Cardiac septum (tissue), 1 donor: ENCODE measurements around the gene SCN2B. TPM values are rescaled to one million over a fixed set of nuclear protein-coding genes. Genes with fewer than 3 reads are reported as not detected.

Experiments
- DNase-seq: peaks from one replicate; pipeline ENCODE4 v3.0.0-alpha.2; 2020; ENCODE audit warnings: low spot score
- intact Hi-C: fragments of 100-400 bp; cut with DNase I; formaldehyde crosslinking; loops from one replicate; pipeline ENCODE4 v1.14.0; 2022
- total RNA-seq: library from RNA; stranded (reverse); fragmentation: NEBNext Ultra II Directional; extraction: Animal tissue kit (Norgen Biotek cat#: 25700); gene quantifications from one replicate; pipeline ENCODE4 v1.2.1, GENCODE V29; 2021
- donor health status: DM: no; HTN: no; CAD: no.

Gene SCN2B
- total RNA-seq, 1 donor from 2014 or later, result 20.0 TPM

DNA sequence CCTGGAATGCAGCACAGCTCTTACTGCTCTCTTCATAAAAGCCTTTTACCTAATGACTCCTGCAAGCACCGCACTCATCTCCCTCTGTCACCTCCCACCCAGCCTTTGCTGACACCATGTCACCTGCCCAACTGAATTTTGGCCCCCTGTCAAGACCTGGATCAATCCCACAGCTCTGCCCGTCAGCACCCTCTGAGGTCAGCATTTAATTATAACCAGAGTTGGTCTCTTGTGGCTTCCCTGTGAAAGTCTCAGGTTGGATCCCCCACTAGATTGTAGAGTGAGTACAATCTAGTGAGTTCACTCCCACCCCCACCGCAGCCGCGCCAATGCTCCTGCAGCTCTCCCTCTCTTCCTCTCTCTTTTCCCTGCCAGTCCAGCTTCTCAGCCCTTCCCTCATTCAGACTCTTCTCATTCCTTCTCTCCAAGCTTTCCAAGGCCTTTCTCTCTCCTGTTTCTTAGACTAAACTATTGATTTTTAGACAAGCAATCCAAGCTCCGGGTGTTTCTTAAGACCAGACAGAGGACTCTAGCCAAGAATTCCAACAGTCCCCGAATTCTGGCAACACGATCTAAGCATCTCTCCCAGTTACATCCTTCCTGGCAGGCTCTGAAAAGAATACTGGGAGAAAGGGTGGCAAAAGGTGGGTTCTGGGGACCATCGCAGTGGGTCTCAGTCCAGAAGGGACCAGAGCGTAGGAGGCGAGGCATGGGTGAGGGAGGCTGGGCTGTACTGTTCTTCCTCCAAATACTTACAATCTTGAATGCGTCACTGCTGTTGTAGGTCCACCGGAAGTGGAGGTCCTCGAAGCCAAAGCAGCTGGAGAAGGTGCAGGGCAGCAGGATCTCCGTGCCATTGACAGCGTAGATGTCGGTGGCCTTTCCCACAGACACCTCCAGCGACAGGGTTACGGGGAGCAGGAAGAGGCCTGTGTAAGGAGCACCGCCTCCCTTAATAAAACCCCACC, 31.9 kb downstream of the SCN2B start:
- intact Hi-C loops, result loop anchor here (1.0 to 5.0 kb wide), 3 partner anchors 27 to 218 kb away; no protein-coding TSS in a partner anchor
- DNase-seq, result no peak

DNA sequence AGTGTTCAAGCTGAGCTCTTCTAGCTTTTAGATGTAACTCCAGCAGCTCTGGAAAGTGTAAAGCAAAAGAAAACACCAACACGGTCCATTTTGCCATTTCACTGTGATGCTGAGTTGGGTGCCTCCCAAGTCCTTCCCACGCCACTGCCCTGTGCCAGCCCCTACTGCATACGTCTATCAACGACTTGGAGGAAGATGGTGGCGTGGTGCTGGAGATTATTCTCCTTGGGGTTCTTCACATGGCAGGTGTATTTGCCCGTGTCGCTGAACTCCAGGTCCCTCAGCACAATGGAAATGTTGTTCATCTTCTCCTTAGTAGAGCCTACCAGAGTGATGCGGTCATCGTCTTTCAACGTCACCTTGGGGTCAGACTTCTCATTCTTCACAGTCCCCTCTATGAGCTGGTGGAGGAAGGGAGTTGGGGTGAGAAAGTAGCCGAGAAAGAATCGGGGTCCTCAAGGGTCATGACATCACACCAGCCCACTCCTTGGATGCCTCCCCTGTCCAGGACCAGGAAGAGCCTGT, 32.7 kb downstream of the SCN2B start:
- no peak for DNase-seq
- intact Hi-C loops, result no loop called here

DNA sequence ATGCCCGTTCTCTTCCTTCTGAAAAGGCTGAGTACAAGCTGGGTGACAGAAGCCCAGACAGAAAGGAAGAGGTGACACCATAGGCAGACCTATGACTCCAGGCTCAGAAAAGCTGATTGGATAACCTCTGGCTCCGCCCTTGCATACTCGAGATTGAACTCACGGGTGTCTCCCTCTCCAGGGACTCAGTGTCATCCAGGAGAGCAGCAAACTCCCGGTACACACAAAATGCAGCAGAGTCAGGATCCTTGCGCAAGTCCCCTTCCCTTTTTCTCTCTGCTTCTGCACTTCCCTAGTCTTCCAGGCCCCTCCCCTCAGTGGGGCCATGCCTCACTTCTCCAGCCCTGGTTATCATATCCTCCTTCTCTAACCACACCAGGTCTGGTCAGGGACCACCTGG, 33.6 kb downstream of the SCN2B start:
- intact Hi-C loops, result no loop called here
- peak; percentile 83 for DNase-seq

DNA sequence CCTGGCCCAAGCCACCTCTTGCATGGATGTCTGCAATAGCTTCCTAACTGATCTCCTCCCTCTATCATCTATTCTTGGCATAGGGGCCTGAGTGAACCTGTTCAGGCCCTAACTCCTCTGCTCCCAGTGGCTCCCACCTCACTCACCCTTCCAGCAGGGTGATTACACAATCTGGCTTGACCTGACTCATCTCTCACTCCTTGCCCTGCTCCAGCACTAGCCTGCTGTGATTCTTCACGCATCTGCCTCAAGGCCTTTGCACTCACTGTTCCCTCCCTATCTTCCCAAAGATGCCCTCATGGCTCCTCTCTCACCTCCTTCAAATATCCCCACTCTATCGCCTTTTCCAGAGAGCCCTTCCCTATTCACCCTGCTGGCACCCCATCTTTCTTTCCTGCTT, 34.4 kb downstream of the SCN2B start:
- no peak for DNase-seq
- intact Hi-C loops, result no loop called here

DNA sequence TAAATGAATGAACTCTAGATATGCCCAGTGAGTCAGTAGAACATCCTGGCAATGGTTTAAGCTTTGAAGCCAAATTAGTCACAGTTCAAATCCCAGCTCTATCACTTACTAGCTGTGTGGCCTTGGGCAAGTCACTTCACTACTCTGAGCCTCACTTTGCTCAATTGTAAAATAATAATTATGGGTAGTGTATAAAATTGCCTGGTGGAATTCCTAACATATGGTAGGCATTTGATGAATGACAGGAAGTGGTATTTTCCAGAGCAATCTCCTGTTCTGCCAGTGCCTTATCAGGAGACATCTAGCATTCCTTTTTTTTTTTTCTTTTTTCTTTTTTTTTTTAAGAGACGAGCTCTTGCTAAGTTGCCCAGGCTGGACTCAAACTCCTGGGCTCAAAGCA, 36.9 kb downstream of the SCN2B start:
- intact Hi-C loops, result no loop called here
- DNase-seq, result no peak

DNA sequence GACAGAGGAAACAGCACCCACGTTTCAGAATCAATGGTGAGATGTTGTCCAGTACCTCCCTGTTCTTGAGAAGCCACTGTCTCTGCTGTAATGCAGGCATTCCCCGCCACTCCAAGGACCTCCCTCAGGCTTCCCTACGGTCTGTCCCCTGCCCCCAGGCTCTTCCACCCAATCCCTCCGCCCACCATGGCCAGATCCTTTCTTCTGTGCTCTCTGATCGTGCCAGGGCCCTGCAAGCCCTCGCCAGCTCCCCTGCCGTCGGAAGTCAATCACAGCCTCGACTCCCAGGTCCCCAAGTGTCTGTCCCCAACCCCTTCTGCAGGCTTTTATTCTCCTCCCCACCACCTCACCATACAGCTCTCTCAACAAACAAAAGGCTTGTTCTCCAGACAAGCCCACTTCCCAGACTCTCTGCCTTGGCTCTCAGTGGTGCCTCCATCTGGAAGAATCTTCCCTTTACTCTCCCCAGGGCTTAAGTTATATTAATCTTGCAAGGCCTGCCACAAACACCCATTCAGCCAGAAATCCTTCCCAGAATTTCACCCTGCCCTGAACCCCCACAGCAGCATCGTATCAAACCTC, 37.5 kb downstream of the SCN2B start:
- no peak for DNase-seq
- intact Hi-C loops, result no loop called here

DNA sequence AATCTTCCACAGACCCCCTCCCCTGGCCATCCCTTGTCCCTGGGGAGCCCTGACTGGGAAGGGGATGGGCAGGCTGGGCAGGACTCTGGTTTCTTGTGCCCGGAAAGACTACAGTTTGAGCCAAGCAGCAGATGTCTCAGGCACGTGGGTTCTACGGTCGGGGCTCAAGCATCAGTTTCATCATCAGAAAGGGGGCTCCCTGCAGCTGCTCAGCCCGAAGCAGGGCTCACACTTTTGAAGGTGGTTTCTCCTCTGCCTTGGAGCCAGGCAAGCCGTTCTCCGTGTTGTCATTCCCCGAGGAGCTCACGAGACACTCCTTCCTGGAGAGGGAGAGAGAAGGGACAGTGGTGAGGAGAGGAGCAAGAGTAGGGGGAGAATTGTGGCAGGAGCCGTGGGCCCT, 39.6 kb downstream of the SCN2B start:
- DNase-seq, result peak; percentile 49
- intact Hi-C loops, result no loop called here

DNA sequence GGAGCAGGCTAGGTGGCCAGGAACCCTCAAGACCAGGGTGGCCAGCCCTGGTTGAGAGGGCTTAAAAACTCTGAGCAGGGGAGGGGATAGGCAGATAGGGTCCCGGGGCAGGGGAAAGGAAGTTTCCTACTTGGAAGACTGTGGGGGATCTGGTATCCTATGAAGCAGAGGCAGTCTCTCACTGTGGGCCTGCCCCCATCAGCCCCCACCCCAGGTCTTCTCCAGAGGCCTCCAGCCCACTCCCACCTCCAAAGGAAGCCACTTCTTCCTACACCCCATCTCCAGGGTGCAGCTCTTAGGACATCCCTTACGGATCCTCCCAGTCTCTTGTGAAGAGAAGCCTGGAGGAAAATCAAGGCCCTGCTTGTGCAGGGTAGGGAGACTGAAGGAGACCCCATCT, 40.1 kb downstream of the SCN2B start:
- DNase-seq, result no peak
- intact Hi-C loops, result no loop called here

DNA sequence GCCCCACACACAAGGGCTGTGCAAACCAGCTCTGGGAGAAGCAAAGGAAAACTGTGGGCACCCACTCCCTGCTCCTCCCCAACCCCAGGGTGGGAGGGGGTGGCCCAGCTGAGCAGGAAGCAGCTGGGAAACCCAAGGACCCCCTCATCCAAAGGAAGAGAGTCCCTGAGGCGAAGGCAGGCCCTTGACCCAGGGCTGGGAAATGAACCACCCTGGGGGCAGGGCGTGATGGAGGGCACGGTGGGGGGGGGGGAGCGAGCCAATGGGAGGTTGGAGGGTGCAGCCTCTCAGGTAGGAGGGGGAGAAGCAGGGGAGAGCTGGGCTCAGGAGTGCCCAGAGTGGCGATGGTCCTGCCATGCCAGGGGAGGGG, 40.7 kb downstream of the SCN2B start:
- DNase-seq, result no peak
- intact Hi-C loops, result no loop called here

DNA sequence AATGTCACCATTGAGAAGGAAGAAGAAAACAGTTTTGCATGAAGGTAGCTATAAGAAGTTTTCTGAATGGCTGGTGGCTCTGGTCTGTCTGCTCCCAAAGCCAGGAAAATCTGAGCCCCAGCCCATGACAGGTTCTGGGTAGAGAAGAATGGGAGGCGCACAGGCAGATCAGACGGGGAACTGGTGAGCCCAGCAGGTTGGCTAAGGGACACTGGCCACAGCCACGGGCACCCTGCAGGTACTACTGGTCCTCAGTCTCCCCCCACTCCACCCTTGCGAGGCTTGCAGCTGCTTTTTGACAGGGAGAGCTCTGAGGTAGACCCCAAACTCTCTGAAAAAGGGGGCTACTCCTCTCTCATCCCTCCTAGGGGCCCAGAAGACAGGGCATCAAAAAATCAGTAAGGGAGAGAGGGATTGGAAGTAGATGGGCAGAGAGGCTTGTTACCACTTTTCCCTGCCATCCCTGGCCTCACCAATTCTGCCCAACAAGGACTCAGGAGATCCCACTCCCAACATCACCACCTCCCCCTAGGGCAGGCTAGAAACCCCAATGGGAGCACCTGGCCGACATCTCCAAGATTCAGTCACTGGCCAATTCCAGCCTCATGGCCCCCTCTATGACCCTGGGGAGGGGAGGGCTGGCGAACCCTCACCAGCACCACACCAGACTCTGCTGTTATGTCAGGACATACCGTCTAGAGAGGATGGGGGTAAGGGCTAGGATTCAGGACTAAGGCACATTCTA, 41.2 kb downstream of the SCN2B start:
- DNase-seq, result no peak
- intact Hi-C loops, result no loop called here

DNA sequence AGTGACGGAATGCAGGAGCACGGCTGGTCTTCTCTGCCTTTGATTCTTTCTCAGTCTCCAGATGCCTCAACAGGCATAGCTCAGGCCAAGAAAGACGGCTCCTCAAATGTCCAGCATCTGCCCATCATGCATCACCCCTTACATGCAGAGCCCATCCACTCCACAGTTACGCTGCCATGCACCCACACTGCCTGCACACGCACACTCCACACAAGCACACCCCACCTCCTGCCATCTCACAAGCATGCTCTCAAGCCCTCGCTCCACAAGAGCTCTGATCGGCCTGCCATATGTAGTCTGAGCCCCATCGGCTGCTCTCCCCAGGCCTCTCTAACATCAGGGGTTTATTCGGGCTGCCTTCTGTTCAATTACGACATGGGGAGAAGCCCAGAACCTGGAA, 42.6 kb downstream of the SCN2B start:
- DNase-seq, result peak; percentile 57
- intact Hi-C loops, result no loop called here

DNA sequence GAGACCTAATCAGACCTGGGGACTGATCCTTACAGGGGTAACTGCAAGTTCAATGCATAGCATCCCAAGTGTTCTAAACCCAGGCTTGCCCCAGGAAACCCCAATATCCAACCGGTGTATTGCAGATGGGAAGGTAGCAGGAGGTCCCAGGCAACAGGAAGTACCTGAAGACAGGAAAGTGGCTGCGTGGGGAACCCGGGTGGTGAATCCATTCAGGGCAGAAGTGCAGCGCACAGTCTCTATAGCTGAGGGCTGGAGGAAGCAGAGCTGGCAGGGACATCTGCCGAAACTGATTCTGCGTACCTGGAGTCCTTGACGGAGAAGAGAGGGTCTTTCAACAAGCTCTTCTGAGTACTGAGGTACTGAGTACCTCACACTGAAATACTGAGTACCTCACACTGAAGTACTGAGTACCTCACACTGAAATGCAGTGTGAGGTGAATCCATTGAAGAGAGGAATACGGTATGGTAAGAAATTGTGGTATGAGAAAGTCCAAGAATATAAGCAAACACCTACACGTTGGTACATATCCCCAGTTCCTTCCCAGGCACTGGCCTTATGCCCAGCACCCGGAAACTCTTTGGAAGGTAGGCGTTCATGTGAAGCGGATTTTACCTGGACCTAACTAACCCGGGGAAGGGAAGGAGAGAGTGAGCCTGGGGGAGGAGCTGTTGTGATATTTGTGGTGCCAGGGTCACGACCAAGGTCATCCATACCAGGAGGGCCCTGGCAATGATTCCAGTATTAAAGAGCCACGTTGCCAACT, 43.9 kb downstream of the SCN2B start:
- no peak for DNase-seq
- intact Hi-C loops, result no loop called here

DNA sequence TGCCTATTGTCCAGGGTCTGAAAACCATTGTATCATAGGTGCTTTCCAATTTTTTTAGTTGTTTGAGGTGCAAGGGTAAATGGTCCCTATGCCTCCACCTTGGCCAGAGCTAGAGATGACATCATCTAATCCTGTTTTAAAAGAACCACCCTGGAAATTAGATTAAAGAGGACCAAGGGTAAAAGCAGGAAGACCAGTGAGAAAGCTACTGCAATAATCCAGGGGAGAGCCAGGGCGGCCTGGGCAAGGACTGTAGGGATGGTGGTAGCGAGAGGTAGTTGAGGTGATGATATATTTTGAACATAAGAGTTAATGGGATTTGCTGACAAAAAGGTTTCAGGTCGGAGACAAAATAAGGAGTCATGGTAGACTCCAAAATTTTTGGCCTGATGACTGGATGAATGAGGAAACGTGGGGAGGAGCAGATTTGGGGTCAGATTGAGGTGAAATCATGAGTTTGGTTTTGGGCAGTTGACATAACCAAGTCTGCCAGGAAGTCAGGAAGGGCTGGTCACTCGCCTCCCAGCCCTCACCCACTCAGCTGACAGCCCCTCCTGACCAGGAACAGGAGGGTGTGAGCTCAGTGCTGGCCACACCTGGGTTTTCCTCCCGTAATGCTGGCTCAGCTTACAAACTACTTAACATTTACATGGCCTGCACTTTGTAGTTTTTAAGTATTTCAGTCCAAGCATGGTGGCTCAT, 46.8 kb downstream of the SCN2B start:
- intact Hi-C loops, result no loop called here
- DNase-seq, result no peak

DNA sequence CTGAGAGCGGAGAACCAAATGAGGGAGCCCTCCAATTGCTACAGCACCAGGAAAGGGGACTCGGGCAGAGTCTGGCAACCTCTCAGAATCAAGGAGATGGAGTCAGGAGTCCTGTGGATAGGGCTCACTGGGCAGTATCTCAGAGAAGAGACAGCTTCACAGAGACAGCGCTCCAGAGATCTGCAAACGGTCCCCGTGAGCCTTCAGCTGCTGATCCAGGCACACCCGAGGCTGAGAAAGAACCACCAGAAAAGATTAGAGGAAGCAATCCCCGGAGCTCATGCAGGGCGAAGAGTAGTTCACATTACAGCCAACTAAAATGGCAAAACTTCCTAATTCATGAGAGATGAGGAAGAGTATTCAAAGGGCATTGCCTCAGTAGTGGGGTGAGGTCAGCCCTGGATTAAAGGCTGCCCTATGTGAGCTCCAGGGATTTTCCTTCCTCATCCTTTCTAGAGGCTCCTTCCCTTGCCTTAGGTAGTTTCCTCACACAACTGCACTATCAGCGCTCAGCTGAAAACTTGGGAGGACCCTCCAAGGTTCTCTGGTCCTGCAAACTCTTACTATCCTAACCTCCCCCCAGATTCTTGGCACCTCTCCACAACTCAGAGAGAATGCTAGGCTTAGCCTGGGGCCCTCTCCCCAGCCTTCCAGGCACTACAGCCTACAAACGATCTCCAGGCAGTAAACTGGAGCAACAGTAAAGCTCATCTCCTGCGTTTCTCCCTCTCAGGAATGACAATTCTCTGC, 47.5 kb downstream of the SCN2B start:
- intact Hi-C loops, result no loop called here
- no peak for DNase-seq

DNA sequence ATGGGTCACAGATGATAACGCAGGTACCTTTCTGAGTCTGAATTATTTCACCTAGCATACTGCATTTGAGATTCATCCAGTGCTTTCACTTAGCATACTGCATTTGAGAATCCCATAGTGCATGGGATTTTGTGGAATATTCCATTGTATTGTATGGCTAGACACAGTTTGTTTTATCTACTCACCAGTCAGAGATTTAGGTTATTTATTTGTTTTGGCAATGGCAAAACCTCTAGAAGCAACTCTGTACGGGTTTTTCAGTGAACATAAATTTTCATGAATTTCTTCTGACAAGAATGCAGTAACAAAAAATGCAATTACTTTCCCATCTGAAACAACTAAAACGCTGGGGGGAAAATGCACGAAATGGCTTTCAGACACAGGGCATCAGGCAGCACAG, 48.1 kb downstream of the SCN2B start:
- intact Hi-C loops, result no loop called here
- no peak for DNase-seq

DNA sequence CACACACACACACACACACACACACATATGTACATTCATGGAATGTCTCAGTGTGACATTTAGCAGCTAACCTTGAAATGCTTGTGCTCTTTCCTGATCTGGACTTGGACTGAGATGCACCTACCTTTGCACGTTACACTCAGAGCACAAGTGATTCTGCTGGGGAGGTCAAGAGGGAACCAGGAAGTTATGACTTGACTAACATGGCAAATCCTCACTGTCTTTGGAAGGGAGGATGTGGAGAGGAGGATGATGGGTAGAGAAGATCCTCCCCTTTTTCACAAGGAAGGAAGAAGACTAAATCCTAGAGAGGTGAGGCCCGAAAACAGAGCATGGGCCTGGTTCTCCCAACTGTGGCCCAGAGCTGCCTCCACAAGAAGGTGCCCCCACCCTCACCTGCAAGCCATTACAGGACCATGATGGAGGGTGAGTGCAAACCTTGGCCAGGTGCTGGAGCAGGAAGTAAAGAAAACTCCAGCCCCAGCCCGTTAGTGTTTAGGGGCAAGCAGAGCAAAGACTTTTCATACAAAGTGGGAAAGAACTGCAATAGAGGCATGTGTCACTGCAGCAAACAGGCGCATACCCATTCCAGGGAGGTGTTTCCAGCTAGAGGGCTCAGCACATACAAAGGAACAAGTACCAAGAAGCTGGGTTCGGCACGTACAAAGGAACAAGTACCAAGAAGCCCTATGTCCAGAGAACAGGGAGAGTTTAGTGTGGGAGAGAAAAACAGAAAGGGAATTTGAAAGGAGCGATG, 50.2 kb downstream of the SCN2B start:
- DNase-seq, result no peak

DNA sequence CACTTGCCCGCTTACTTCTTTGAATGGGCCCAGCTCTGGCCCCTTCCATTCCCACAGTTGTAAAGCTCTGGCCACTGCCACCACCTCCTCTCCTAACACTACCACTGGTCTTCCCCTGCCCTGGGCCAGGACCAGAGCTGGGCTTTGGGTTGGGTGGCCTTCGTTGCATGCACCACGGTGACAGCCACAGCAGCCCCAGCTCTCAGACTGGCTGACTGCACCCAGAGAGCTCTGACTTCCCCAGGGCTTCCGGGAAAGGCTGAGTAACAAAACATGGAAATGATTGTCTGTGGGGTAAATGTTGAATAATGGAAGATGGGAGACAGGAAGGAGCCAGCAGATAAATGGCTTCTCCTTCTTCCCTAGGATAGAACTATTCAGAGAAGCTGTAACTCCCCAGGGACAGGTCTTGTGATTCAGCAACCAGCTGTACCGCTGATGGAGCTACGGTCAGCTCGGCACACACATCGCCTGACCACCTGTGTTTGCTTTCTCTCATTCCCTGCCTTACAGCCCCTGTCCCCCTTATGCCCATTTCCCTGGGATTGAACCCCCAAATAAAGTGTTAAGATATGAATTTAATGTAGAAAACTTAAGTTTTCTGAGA, 51.4 kb downstream of the SCN2B start:
- no peak for DNase-seq
- intact Hi-C loops, result no loop called here

More for the DNA sequence above, 50.2 kb downstream of the SCN2B start:
- intact Hi-C loops, result no loop called here
